HG03103 (cell line): ENCODE results near the gene LMCD1.

Source experiments
- ATAC-seq: cut with Tn5 transposase; IDR thresholded peaks from one replicate; pipeline ENCODE4 v1.9.1; 2021; ENCODE audit warnings: low read depth; ENCODE audit not compliant: unreplicated experiment

Gene LMCD1

DNA sequence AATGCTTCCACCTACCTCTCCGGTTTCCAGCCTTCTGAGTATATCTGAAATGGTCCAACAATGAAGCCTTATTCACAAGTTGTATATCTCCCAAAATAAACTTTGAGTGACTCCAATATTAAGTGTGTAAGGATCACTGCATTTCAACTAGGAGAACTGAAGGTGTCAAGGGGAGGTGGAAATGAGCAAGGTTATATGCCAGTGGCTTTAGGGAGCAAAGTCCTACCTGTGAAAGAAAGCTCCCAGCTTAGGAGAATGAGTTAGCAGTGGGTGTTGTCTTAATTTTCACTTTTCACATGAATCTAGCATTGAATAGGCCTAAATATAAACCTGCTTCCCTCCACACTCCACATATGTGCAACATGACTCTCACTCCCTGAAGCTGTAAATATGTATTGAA, 29.0 kb downstream of the LMCD1 start:
- ATAC-seq = no peak

- ATAC-seq = no peak
Measured at GRCh38 chr3:8532251-8532871, 30.7 kb downstream of the LMCD1 start.

DNA sequence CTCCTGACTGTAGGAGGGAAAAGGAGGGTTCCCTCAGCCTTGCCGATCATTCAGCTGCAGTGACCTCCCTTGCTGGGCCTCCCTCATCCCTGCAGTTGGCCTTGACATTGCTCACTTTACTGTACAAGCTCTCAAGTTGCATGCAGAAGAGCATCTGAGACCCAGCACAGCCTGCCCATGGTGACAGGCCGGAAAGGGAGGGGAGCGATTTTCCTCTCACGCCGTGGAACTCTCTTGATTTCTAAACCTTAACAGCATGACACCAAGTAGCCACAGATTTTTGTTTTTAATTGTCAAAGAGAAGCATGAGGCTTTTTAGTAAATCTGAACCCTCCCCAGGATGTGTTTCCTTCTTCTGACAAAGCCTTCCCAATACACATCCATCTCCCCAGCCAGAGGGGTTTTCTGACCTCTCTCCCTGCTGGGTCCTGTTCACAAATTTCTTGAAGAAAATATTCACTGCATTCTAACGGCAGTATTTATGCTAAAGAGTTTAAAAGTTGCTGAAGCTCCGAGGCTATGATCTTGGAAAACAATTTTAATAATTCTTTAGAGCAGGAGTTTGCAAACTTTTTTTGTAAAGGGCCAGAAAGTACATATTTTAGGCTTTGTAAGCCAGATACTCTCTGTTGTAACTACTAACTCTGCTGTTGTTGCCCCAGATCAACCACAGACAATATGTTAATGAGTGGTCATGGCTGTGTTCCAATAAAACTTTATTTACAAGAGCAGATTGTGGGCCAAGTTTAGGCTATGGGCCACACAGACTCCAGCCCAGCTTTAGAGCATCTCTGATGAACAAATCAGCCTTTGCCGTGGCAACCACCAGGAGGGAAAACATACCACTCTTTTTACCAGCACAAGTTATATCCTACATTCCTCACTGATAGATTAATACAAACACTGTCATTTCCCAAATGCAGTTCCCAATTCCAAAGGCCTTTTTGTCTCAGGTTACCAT, 34.8 kb downstream of the LMCD1 start:
- no peak for ATAC-seq

DNA sequence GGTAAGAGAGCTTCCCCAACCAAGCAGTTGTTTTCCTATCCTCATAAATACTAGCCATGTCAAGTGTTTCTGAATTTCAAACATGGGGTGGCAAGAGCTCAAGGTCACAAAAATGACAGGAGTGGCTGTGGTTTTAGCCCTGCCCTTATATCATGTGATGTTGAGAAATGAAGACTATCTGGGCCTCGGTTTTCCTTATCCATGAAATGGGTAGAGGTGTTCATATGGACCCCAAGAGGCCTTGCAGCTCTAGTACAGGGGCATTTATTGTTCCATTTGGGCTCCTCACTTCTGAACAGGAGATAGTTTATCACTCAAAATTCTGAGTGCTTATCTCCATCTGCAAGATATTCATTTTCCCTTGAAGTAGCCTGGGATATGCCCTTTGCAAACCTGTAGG, 35.8 kb downstream of the LMCD1 start:
- no peak for ATAC-seq

- ATAC-seq = no peak
Measured at GRCh38 chr3:8538223-8538622, 36.6 kb downstream of the LMCD1 start.

DNA sequence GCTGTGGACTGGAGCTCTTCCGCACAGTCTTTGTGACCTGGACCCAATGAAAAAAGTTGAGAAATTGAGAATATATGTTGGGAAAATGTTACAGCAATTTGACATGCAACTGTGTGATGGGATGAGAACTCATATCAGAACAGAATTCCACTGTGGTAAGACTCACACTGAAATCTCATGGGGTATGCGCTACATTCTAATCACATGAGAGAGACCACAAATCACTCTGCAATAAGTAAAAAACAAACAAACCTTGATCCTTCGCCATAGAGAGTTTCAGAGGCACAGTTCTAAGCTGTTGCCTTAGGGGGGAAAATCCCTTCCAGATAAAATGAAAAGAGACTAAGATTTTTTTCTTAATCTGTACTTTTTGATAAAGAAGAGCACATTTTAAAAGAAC, 37.3 kb downstream of the LMCD1 start:
- ATAC-seq = no peak

- no peak for ATAC-seq
Measured at GRCh38 chr3:8539419-8539818, 37.8 kb downstream of the LMCD1 start.

DNA sequence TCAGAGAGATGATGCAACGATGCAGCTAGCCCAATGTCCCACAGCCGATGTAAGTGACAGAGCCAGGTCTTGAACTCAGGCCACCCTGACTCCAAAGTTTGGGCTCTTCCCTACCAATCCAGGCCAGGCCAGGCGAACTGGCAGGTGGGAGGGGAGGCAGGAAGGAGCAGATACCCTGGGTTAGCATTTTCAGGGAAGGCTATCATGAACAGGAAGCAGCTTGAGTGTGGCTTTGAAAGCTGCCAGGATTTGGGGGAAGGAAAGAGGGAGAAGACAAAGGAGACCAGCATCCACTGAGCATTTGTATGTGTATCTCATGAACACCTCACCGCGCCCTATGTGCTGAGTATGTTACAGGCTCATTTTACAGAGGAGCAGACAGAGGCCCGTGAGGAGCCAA, 38.8 kb downstream of the LMCD1 start:
- ATAC-seq = no peak

DNA sequence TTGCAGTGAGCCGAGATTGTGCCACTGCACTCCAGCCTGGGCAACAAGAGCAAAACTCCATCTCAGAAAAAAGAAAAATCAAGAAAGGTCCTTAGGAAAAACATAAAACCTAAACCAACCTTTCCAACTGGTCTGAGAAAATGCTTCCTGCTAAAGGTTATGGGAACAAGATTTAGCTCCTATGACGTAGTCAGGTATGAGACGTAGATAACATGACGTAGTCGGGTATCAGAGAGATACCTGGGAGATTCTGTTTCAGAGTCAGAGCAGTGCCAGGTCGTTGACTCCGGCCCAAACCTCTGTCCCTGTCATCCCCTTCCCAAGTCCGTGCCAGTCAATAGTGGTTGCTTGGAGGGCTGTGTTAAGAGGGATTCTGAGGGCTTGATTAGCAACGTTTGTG, 39.9 kb downstream of the LMCD1 start:
- no peak for ATAC-seq

DNA sequence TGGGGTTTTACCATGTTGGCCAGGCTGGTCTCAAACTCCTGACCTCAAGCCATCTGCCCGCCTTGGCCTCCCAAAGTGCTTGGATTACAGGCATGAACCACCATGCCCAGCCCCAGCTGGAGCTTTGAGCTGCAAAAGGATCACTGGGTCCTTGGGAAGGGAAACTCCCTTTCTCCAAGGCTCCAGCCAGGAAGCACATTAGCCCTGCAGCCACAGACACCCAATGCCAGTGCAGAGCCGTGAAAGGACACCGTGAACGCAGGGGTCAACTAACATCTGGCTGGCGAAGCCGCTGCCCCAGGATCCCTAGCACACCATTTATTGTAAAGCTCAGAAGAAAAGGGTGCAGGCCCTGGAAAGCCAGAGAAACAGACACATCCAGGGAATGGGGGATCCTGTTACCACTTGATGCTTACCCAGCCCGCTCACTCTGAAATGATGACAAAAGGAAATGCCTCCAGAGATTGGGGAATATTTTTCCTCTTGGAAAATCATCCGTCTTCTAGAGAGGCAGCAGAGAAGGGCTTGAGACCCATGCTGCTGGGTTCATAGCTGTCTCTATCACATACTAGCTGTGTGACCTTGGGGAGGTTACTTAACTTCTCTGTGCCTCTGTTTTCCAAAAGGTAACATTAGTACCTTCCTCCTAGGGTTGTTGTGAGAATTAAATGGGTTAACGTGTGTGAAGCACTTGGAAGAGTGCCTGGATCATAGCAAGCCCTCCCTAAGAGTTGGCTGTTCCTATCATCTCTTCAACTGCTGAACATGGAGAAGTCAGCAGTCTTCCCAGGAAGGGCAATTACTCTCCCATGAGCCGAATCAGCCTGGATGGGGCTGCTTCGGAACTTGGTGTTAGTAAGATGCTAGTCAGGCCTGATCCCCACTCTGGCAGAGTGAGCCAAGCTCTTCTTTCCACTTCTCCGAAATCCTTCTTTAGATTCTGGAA, 40.8 kb downstream of the LMCD1 start:
- no peak for ATAC-seq

- no peak for ATAC-seq
Measured at GRCh38 chr3:8546609-8547008, 45.0 kb downstream of the LMCD1 start.

GRCh38 chr3:8548502-8549275, 47.1 kb downstream of the LMCD1 start:
- ATAC-seq = no peak

- ATAC-seq = no peak
Measured at GRCh38 chr3:8549354-8549753, 47.7 kb downstream of the LMCD1 start.

GRCh38 chr3:8550611-8551010, 49.0 kb downstream of the LMCD1 start:
- ATAC-seq = no peak

- no peak for ATAC-seq
Measured at GRCh38 chr3:8552223-8552762, 50.7 kb downstream of the LMCD1 start.

DNA sequence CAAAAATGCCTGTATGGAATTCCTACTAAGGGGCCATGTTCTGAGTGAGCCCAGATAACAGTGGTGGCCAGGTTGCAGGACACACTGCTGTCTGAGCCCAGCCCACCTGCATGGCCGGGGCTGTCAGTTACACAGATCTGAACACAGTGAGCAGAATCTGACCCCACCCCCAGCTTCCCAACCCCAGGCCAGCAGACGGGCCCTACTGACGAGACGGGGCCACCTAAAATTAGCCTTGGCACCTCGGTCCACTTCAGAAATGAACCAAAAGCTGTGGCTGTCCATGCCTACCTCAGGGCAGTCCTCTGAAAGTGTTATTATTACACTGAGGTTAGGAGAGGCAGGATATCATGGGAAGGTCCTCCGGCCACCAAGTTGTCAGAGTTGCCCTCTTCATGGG, 51.8 kb downstream of the LMCD1 start:
- no peak for ATAC-seq

GRCh38 chr3:8554696-8555095, 53.1 kb downstream of the LMCD1 start:
- no peak for ATAC-seq

GRCh38 chr3:8555113-8555661, 53.6 kb downstream of the LMCD1 start:
- no peak for ATAC-seq

DNA sequence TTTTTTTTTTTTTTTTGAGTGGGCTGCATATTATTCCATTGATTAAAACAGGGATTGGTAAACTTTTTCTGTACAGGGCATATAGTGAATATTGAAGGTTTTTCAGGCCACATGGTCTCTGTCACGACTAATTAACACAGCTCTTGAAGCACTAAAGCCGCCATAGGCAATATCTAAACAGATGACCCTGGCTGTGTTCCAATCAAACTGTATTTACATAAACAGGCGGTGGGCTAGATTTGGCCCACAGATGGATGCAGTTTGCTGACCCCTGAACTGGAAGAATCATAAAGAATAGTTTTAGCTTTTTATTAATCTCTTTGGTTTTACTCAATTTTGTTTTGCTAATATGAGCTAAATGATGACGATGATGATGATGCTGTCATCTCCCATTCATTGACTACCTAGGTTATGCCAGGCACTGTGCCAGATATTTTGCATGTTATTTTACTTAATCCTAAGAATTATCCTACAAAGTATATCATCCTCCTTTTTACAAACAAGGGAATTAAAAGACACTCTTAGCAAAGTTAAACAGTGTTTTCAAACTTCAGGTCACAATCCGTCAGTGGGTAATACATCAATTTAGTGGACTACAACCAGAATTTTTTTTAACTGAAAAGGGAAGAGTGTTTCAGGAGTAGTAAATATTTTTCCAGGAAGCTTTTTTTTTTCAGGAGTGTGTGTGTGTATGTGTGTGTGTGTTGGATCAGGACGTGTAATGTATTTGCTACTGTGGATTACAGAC, 54.3 kb downstream of the LMCD1 start:
- ATAC-seq = no peak
